GM19438 (cell line): ENCODE measurements around the gene TMTC4.
"Not testable (repeated sequence)": the region's sequence is repeated elsewhere in the genome, so short reads cannot be mapped to it uniquely, and the experiment has no call there.

ENCODE experiments used
- ATAC-seq: cut with Tn5 transposase; IDR thresholded peaks from one replicate; pipeline ENCODE4 v1.9.1; 2021; ENCODE audit warnings: low read depth; ENCODE audit not compliant: unreplicated experiment

Gene TMTC4

DNA sequence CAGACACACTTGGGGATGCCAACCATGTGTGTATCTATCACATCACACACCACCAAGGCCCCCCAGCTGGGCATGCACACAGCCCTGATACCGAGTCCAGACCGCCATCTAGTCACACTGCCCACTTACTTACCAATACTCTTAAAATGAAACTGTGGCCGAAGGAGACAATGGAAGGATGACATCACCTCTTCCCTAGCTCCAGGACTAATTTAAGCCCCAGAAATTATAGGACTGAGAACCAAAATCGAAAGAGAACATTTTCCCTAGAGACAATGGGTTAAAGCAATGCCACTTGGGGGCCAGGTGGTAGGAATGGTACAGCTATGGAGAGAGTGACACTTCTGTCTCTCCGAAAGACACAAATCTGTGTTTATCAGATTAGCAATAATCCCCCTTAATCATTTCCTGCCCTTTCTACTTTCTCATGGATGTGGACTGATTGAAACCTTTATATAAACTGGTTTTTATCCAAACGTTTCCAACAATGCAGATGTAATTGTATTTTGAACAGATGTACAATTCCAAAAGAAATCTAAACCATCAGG is 85.3 kb downstream of the TMTC4 start:
- no peak for ATAC-seq

DNA sequence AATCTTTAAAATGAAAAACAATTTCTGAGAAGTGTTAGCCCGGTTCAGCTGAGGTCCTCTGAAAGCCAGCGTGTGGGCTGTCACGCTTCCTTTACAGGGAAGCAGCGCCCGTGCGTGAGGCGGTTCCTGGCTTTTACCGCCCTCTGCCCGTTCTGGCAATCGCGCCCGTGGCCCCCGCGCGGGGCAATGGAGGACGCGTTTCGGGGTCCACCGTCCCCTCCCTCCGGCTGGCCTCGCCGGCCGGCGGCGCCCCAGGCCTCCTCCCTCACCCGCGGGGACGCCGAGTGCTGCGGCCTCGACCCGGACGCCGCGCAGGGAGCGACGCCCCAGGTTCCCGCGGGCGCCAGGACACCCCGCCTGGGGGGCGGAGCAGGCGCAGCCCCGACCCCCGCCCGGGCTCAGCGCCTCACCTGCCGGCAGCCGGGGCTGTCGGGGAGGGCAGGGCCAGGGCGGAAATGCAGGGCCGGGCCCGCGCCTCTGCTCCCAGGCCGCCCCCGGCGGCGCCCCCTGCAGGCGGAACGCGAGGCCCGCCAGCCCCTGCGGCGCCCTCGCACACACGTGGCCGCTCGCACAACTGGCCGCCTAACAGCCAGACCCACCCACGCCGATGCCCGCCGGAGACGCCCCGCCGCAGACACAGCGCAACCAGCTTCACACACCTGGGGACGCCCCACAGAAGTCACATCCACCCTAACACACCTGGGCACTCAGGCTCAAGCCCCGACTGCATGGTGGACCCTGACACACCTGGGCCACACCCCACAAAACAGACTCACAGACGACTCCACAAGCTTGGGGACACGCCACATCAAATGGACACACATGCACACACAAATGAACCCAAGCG is 86.0 kb downstream of the TMTC4 start, which contains the start of gene GGACT:
TSS of gene GGACT (minus strand) at position 459 of the 847 bp plus-strand sequence. CDS start 56,198 bp downstream, outside the sequence.
- ATAC-seq: peak; percentile 98

- no peak for ATAC-seq
These were observed 89.7 kb downstream of the TMTC4 start for GRCh38 chr13:100584896-100585295.

- ATAC-seq: no peak
These were observed 93.1 kb downstream of the TMTC4 start for GRCh38 chr13:100581504-100581903.

- ATAC-seq: no peak
These were observed 93.6 kb downstream of the TMTC4 start for GRCh38 chr13:100581030-100581429.

GRCh38 chr13:100580045-100580444 is 94.5 kb downstream of the TMTC4 start:
- no peak for ATAC-seq

GRCh38 chr13:100577239-100577638 is 97.4 kb downstream of the TMTC4 start:
- ATAC-seq: not testable (repeated sequence)

DNA sequence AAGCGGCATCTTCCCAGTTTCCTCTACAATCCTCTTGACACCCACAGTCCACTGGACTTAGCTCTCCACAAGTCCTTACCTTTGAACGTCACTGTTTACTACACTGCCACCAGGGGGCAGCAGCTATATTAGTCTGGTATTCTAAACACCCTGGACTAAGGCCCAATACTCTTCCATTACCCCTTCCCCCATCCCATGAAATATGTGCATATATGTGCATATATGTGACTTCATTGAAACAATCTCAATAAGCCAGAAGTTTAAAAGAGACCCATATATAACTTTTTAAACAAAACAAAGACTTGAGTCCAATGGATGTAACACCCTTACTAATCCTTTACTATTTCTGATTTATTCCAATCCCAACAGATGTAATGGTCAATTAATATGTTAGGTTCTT is 101.5 kb downstream of the TMTC4 start:
- peak; percentile 97 for ATAC-seq

GRCh38 chr13:100566543-100566942 is 108.1 kb downstream of the TMTC4 start:
- ATAC-seq: no peak

GRCh38 chr13:100565286-100565685 is 109.3 kb downstream of the TMTC4 start:
- no peak for ATAC-seq

DNA sequence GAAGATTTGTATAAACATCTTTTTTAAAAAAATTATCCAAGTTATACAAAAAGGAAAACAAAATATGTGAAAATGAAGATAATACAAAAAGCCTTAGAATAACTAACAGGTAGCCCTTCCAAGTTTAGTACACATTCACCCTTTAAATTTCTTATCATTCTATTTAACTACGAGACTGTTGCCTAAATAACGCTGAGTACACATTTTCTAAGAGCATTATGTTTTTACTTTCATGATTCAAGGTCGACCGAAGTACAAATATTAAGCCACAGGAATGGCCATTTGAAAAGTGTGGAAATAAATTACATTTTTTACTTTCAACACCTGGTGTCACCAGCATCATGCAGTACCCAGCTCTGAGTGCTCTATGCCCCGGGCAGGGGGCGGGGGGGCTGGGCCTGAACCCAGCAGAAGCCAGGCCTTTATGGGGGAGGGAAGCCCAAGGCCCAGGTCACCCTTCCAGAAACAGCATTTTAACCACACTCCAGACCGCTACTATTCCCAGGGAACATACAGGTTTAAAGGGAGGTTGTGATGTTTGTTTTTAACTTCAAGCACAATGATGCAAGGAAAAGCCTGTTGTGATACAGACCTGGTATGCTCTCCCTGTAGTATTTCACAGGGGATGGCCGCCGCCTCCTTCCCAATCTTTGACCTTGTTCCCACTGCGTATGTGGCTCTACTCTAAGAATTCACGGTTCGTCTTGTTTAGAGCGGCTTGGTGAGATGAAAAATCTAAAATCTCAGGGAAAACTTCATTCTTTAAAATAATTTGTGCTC is 110.0 kb downstream of the TMTC4 start:
- no peak for ATAC-seq

DNA sequence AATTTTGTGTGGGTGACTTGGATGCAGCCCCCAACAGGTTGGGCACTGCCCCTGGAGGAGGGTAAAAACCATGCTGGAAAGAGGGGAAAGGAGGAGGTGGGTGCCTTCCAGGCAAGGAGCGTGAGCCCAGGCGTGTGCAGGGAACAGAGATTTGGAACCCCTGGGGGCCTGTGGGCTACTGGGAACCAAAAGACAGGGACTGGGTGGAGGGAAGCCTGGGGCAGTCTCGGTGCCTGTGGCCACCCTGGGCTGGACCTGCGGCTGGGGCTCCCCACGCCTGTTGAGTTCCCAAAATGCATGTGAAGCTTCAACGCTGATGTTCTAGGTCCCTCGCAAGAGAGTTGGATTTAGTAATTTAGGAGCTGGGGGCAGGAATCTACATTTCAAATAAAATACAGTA is 110.8 kb downstream of the TMTC4 start:
- no peak for ATAC-seq

GRCh38 chr13:100561599-100562204 is 112.9 kb downstream of the TMTC4 start:
- no peak for ATAC-seq

GRCh38 chr13:100561158-100561499 is 113.5 kb downstream of the TMTC4 start:
- no peak for ATAC-seq

- ATAC-seq: no peak
These were observed 114.0 kb downstream of the TMTC4 start for GRCh38 chr13:100560498-100561157.

- no peak for ATAC-seq
These were observed 114.7 kb downstream of the TMTC4 start for GRCh38 chr13:100559886-100560285.
